GM19395 (cell line): ENCODE results near the gene TEC.
"Not testable (repeated sequence)": the region's sequence is repeated elsewhere in the genome, so short reads cannot be mapped to it uniquely, and the experiment has no call there.

Experiments
- ATAC-seq: cut with Tn5 transposase; IDR thresholded peaks from one replicate; pipeline ENCODE4 v1.9.1; 2021; ENCODE audit warnings: mild to moderate bottlenecking, moderate library complexity; ENCODE audit not compliant: unreplicated experiment

The TEC gene

GRCh38 chr4:48197643-48198237 is 71.9 kb downstream of the TEC start:
- ATAC-seq = peak; percentile 48

- peak; percentile 72 for ATAC-seq
Measured at GRCh38 chr4:48196758-48197504, 72.7 kb downstream of the TEC start.

DNA sequence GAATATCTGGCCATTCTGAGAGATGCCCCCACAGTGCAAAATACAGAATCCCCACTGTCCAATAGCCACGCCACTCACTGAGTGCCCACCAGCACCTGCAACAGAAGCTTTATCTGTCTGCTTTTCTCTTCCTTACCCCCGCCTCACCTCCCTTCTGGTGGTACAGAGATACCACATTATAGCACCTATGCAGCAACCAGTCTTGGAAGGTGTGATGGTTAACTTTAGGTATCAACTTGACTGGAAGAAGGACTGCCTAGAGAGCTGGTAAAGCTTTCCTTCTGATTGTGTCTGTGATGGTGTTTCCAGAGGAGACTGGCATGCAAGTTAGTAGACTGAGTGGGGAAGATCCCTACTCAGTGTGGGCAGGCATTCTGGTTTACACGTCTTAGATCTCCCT is 73.8 kb downstream of the TEC start:
- no peak for ATAC-seq

DNA sequence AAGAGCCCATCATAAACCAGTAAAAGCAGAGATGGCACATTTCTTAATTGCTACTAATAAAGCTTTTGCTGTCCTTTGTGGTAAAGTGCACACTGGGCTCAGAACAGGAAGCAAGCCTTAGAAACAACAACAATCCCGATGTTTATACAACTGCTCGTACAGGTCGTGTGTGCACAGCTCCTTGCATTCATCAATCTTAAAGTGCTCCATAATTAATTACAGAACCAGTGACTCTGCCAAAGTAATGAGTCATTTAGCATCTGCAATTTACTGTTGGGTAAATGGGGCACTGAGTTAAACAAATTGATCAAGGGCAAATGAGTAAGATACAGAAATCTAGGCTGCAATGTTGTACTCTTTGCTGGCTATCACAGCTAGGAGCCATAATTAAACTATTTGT is 74.3 kb downstream of the TEC start:
- ATAC-seq = no peak

DNA sequence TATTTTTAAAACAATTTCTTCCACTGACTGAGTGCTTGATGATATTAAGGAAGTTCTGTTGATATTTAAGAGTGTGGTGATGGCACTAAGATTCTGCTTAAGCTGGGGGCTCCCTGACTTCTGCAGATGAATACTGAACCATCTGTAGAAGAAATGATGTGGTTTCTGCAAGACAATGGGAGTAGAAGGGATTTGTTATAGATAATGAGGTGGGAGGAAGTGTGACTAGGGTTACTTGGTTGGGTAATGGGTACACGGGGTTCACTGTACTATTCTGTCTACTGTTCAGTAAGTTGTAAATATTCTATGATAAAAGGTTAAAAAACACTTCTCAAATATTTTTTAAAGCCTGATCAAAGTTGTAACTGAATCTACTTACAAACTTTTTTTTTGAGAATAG is 74.7 kb downstream of the TEC start:
- ATAC-seq = no peak

GRCh38 chr4:48193921-48194468 is 75.6 kb downstream of the TEC start:
- ATAC-seq = no peak

DNA sequence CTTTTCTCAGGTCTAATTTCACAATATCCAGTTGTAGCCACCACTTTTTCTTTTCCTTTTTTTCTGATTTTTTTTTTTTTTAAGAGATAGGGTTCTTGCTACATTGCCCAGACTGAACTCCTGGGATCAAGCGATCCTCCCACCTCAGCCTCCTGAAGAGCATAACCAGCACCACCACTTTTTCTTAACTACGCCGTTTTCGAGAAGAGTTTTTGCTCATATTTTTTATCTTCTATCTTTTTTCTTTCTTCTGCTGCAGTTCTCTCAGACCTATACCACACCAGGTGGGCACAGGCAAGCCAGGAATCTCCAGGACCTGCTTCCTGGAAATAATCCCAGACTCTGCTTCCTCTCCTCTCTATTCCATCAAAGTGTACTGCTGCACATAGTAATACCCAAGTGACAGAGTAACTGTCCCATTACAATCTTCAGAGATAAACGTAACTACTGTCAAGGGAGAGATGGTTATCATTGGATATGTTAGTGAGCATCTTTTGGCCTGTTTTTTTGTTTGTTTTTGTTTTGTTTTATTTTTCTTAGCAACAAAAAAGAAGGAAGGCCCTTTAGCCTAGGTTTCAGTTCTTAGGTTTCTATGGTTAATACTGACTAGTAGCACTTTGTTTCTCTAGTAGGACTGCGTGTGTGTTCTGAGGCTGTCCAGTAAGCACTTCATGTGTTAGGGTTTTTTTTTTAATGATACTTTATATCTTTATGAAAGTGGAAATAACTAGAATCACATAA is 76.4 kb downstream of the TEC start:
- no peak for ATAC-seq

DNA sequence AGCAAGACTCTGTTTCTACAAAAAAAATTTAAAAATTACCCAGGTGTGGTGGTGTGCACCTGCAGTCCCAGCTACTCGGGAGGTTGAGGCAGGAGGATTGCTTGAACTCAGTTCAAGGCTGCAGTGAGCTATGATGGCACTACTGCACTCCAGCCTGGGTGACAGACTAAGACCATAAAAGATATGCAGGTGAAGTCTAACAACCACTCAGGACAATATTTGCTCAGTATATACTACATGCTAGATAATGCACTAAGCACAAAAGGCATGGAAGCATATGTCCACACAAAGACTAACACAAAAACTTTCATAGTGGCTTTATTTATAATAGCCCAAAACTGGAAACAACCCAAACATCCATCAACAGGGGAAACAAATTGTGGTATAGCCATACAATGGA is 77.9 kb downstream of the TEC start:
- no peak for ATAC-seq

- ATAC-seq = peak; percentile 48
Measured at GRCh38 chr4:48190839-48191238, 78.8 kb downstream of the TEC start.

GRCh38 chr4:48189731-48190130 is 79.9 kb downstream of the TEC start:
- no peak for ATAC-seq

GRCh38 chr4:48188390-48188789 is 81.2 kb downstream of the TEC start:
- ATAC-seq = no peak

DNA sequence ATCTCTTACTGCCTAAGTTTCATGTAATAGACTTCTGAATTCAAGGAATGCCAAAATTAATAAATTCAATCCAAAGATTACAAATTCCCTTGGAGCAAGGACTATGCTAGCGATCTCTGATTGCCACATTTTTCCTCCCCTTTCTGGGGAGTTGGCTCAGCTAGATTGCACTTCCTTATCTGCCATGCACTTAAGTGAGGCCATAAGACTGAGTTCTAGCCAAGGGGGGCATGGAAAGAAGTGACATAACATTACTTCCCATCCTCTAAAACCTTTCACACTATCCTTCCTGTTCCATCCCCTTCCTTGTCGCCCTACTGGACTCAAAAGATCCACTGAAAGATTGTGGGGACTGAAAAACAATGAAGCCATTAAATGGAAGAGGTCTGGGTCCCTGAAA is 81.8 kb downstream of the TEC start:
- no peak for ATAC-seq

DNA sequence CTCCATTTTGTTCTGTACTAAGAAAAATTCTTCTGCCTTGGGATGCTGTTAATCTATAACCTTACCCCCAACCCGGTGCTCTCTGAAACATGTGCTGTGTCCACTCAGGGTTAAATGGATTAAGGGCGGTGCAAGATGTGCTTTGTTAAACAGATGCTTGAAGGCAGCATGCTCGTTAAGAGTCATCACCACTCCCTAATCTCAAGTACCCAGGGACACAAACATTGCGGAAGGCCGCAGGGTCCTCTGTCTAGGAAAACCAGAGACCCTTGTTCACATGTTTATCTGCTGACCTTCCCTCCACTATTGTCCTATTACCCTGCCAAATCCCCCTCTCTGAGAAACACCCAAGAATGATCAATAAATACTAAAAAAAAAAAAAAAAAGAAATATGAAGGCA is 82.6 kb downstream of the TEC start:
- ATAC-seq = not testable (repeated sequence)

DNA sequence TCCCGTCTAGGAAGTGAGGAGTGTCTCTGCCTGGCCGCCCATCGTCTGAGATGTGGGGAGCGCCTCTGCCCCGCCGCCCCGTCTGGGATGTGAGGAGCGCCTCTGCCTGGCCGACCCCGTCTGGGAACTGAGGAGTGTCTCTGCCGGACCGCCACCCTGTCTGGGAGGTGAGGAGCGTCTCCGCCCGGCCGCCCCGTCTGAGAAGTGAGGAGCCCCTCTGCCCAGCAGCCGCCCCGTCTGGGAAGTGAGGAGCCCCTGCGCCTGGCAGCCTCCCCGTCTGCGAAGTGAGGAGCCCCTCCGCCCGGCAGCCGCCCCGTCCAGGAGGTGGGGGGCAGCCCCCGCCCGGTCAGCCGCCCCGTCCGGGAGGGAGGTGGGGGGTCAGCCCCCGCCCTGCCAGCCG is 83.2 kb downstream of the TEC start:
- ATAC-seq = not testable (repeated sequence)

- no peak for ATAC-seq
Measured at GRCh38 chr4:48184882-48185281, 84.8 kb downstream of the TEC start.

GRCh38 chr4:48180234-48180633 is 89.4 kb downstream of the TEC start:
- ATAC-seq = no peak

DNA sequence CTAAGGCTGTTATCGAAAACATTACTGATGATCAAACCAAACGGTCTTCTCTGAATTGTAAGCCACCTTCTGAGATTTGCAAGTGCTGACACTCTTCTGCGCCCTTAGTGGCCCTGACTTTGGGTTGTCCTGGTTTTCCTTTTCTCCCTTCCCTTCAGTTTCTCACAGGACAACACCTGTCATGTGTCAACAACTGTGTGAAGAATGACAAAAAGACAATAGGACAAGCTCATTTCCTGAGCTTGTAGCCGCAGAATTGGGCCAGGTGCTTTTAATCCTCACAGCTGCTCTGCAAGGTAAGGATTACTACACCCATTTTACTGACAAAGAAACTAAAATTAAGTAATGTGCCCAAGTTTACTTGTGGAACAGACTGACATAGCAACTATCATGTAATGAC is 90.7 kb downstream of the TEC start:
- no peak for ATAC-seq

DNA sequence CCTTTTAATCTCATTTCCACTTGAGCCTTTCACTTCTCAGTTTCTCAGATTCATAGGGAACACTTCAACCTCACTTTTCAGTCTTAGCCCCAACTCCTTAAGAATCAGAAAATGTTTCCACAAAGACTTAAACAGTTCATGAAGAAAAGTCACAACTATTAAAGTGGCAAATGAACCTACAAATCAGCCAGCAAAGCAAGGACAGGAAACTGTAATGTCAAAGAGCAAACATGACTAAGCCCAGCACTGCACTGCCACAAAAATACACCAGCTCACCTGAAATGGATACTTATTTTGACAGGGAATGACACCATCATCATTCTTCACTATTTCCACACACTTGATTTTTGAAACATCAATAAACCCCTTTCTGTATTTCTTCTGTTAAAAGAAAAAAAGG is 93.8 kb downstream of the TEC start:
- ATAC-seq = no peak

GRCh38 chr4:48175328-48175727 is 94.3 kb downstream of the TEC start:
- no peak for ATAC-seq

DNA sequence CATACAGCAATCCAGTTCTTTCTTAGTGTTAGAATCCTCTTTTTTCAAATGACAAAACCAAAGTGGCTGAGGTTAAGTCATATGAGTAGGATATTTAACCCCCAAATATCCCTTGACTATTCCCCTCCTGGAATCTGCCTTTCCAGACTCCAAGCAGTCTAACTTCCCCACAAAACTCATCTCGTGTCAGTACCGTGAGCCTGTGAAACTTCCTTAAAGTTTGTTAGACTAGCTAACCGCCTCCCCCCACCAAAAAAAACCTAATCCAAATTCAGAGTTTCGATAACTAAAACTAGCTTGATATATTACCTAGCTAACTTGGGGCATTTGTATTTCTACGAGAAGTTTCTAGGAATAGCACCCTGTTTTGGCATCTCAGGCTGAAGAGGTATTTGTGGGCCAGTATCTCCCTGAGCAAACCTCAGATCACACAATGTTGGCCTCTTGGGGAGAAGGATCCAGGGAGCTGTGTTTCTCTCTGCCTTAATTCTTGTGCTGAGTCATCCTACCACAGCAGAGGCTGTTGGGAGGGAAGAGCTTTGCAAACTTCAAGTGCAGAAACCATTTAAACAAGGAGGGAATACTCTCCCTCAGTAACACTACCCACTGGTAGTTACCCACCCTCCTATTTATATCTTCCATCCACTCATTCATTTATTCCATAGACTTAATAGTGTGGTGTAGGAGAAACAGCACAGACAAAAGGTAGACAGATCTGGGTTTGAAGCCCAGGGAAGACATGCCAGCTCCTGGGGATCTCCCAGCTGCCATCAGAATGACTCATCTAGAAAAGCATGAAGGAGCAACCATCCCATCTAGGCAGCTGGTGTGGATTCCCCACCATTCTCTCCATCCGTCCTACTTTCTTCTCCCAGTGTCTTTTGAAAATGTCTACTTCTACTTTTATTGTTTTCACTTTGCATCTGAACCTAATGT is 96.3 kb downstream of the TEC start:
- peak; percentile 61 for ATAC-seq

GRCh38 chr4:48172651-48173050 is 97.0 kb downstream of the TEC start:
- no peak for ATAC-seq
